HepG2 (cell line): ENCODE measurements around the gene GIMAP1. TPM values are rescaled to one million over a fixed set of nuclear protein-coding genes. Genes with fewer than 3 reads are reported as not detected.

Source experiments
- ATAC-seq: fragments of 200-7000 bp; cut with Tn5 transposase; 3 replicates; pipeline ENCODE4 v1.9.1; 2020; ENCODE audit warnings: mild to moderate bottlenecking, moderate library complexity
- BruUV-seq: library from RNA; stranded (reverse); fragments of 400-500 nt; replicated peaks from 2 replicates; lab custom pipeline; 2021; lab: Mats Ljungman, UMichigan
- CTCF ChIA-PET: fragments of 300-600 bp; formaldehyde crosslinking; extraction: SDS; loops from one replicate; lab custom pipeline; 2021; ENCODE audit warnings: low total read pairs, inconsistent platforms, low intra/inter-chr PET ratio; lab: Yijun Ruan, JAX
- POLR2A ChIA-PET: fragments of 350-600 bp; sonication (Branson Sonifier 250); formaldehyde crosslinking; loops from one replicate; lab custom pipeline; 2020; ENCODE audit warnings: antibody characterized with exemption, inconsistent platforms; lab: Yijun Ruan, JAX
- DNase-seq: peaks from one replicate; pipeline ENCODE4 v3.0.0-alpha.2; 2015; ENCODE audit warnings: low spot score
- FAIRE-seq: peaks from 3 replicates; lab custom pipeline; 2011; peaks lifted over from hg19 to GRCh38; lab: Jason Lieb, UNC
- H2AFZ ChIP-seq: one replicate; pipeline ENCODE4 v1.6.1; 2011; ENCODE audit warnings: low read length, inconsistent platforms
- H3K27ac ChIP-seq: fragments of 300-600 bp; 3 replicates; pipeline ENCODE4 v1.8.0; 2011; ENCODE audit warnings: mixed run types, mild to moderate bottlenecking, mixed read lengths, low read length, inconsistent platforms; ENCODE audit not compliant: insufficient read depth; ENCODE audit errors: extremely low read length
- H3K27me3 ChIP-seq, 2 experiments: fragments of 200-600 bp in 1 of 2; 2 replicates in 1 of 2; 3 replicates in 1 of 2; pipeline versions ENCODE4 v1.6.0 to v1.8.0; 2011; ENCODE audit warnings: low read length in 2 of 2, mild to moderate bottlenecking in 2 of 2, moderate library complexity in 2 of 2, inconsistent platforms in 1 of 2; ENCODE audit not compliant: insufficient read depth in 2 of 2, control insufficient read depth in 1 of 2
- H3K36me3 ChIP-seq, 2 experiments: fragments of 200-600 bp in 1 of 2; replicated peaks in 1 of 2; 2 replicates in 1 of 2; 3 replicates in 1 of 2; pipeline versions ENCODE4 v1.5.1 to v1.8.0; 2011; ENCODE audit warnings: low read length in 2 of 2, inconsistent platforms in 1 of 2; ENCODE audit not compliant: insufficient read depth in 2 of 2, control insufficient read depth in 1 of 2
- H3K4me1 ChIP-seq: 2 replicates; pipeline ENCODE4 v1.5.1; 2012; ENCODE audit warnings: low read length, inconsistent platforms; ENCODE audit not compliant: insufficient read depth
- H3K4me2 ChIP-seq: 2 replicates; pipeline ENCODE4 v1.6.0; 2011; ENCODE audit warnings: low read depth, low read length, inconsistent platforms
- H3K4me3 ChIP-seq, 3 experiments: fragments of 200-600 bp in 1 of 3; sonication (generic), shearing (Covaris generic) in 1 of 3; replicated peaks in 1 of 3; 2 replicates each; pipeline ENCODE4 v1.5.1; 2011 to 2016; ENCODE audit warnings: low read length in 3 of 3, inconsistent platforms in 2 of 3, low read depth in 2 of 3, mild to moderate bottlenecking in 2 of 3, control low read depth in 1 of 3, mixed read lengths in 1 of 3; ENCODE audit not compliant: insufficient read depth in 1 of 3
- H3K79me2 ChIP-seq: one replicate; pipeline ENCODE4 v1.6.1; 2011; ENCODE audit warnings: low read length, inconsistent platforms; ENCODE audit not compliant: insufficient read depth
- H3K9ac ChIP-seq: 2 replicates; pipeline ENCODE4 v1.6.0; 2011; ENCODE audit warnings: mild to moderate bottlenecking, low read depth, low read length, inconsistent platforms; ENCODE audit not compliant: insufficient read depth
- H3K9me3 ChIP-seq: 2 replicates; pipeline ENCODE4 v1.5.1; 2012; ENCODE audit warnings: mild to moderate bottlenecking, low read length
- H4K20me1 ChIP-seq: 2 replicates; pipeline ENCODE4 v1.6.0; 2011; ENCODE audit warnings: inconsistent platforms, mild to moderate bottlenecking, low read length, moderate library complexity; ENCODE audit not compliant: insufficient read depth
- ARNTL ChIP-seq: sonication (generic); formaldehyde crosslinking; IDR thresholded peaks from 2 replicates; pipeline ENCODE4 v1.4.0; 2020; ENCODE audit warnings: mild to moderate bottlenecking, missing genetic modification reagents
- DNMT1 ChIP-seq: sonication (generic); formaldehyde crosslinking; IDR thresholded peaks from 2 replicates; pipeline ENCODE4 v1.5.1; 2020; ENCODE audit warnings: mild to moderate bottlenecking, missing genetic modification reagents
- NAIF1 ChIP-seq: sonication (generic); formaldehyde crosslinking; IDR thresholded peaks from 2 replicates; pipeline ENCODE4 v1.5.0; 2020; ENCODE audit warnings: mild to moderate bottlenecking, missing genetic modification reagents, borderline replicate concordance
- NCOA5 ChIP-seq: sonication (generic); formaldehyde crosslinking; IDR thresholded peaks from 2 replicates; pipeline ENCODE4 v1.4.0; 2020; ENCODE audit warnings: missing genetic modification reagents
- ZNF670 ChIP-seq: sonication (generic); formaldehyde crosslinking; IDR thresholded peaks from 2 replicates; pipeline ENCODE4 v1.8.0; 2022; ENCODE audit warnings: mild to moderate bottlenecking, missing genetic modification reagents, borderline replicate concordance
- ZNF883 ChIP-seq: sonication (generic); formaldehyde crosslinking; IDR thresholded peaks from 2 replicates; pipeline ENCODE4 v1.5.1; 2020; ENCODE audit warnings: mild to moderate bottlenecking, missing genetic modification reagents; ENCODE audit errors: not compliant biosample characterization
- WGBS: methylation state at CpG from one replicate; pipeline ENCODE4 v1.1.6; 2017; ENCODE audit warnings: low lambda C conversion rate; 5-methylcytosine and 5-hydroxymethylcytosine counted together
- in situ Hi-C: cut with HindIII; loops from 2 replicates; pipeline ENCODE4 v1.10.0; 2017; ENCODE audit warnings: low pct_unique_long_range_greater_than_20kb; ENCODE audit not compliant: extremely low pct_ligation_motif_present
- intact Hi-C: fragments of 100-400 bp; cut with micrococcal nuclease; formaldehyde crosslinking; loops from one replicate; pipeline ENCODE4 v1.10.0; 2022; ENCODE audit not compliant: unreplicated experiment
- polyA plus RNA-seq, 8 experiments: library from polyadenylated mRNA; depleted of rRNA in 3 of 8; stranded (reverse) in 7 of 8; unstranded in 1 of 8; fragments of >200 nt; fragmentation: Illumina TruSeq in 4 of 8; extraction: Trizol in 4 of 8; gene quantifications; 2 replicates each; pipeline versions ENCODE4 v1.2.1 to v1.2.3, GENCODE V29; 2011 to 2016; ENCODE audit warnings: low read depth in 4 of 8, missing spikeins in 1 of 8, mixed read lengths in 1 of 8; ENCODE audit not compliant: insufficient read depth in 1 of 8
- total RNA-seq, 5 experiments: library from RNA; depleted of rRNA; stranded (reverse); fragments of >200 nt; fragmentation: Illumina TruSeq; extraction: Trizol; gene quantifications; 2 replicates each; pipeline ENCODE4 v1.2.3, GENCODE V29; 2016; ENCODE audit warnings: low read depth in 1 of 5
- TF ChIP-seq, protein P1 (sequence below): sonication (generic); formaldehyde crosslinking; IDR thresholded peaks from 2 replicates; pipeline ENCODE4 v1.9.0; 2021; ENCODE audit warnings: missing genetic modification reagents, mild to moderate bottlenecking, borderline replicate concordance
- TF ChIP-seq, protein P2 (sequence below): sonication (generic); formaldehyde crosslinking; IDR thresholded peaks from 2 replicates; pipeline ENCODE4 v1.4.0; 2020; ENCODE audit warnings: missing genetic modification reagents, borderline replicate concordance
- TF ChIP-seq, protein P3 (sequence below): sonication (generic); formaldehyde crosslinking; IDR thresholded peaks from 2 replicates; pipeline ENCODE4 v1.4.0; 2020; ENCODE audit warnings: mild to moderate bottlenecking, missing genetic modification reagents
- TF ChIP-seq, protein P4 (sequence below): sonication (generic); formaldehyde crosslinking; IDR thresholded peaks from 2 replicates; pipeline ENCODE4 v1.5.0; 2020; ENCODE audit warnings: mild to moderate bottlenecking, missing genetic modification reagents

The GIMAP1 gene
- total and polyA plus RNA-seq, 2 of the 13 experiments (the other 11 are each of a cell fraction or from before 2014, with no cell fraction given) = not detected

DNA sequence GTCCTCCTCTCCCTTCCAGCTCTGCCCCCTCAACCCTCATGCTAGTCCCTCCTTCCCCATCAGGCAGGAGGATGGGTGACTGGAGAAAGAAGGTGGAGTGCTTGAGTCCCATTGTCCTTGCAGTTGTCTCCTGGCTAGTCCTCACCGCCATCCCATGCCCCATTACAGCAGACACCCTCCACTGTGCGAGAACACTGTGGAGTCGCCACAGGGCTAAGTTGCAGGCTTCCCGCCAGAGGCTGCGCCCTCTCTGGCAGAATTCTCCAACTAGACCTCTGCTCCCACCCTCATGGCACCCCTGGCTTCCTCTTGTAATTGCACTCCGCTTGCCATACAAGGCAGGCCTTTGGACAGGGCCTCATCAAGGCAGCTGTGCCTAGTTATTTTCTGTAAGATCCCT, 27.8 kb upstream of the GIMAP1 start (continued):
- no peak for TF ChIP-seq DNMT1

DNA sequence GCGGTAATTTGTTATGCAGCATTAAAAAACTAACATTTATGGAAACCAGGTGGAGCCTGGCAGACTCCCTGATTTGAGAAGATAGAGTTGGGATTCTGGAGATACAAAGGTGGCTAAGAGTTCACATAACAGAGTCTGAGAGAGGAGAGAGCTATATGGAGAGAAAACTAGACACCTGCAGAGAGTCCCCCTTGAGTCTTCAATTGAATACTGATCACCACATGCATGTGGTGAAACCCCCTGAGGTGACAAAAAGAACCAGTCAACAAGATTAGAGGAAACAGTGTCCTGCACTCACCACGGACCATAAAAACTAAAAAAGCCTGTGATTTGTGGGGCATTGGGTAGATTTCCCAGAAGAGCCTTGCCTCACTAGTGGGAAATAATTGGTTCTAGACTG, 20.8 kb upstream of the GIMAP1 start:
- H3K4me3 ChIP-seq = no peak overlapping the region
- ChIA-PET CTCF (no interaction called here), POLR2A (no interaction called here)
- no peaks in the 10 kb centered on the region for H3K4me1 ChIP-seq
- whole genome bisulfite sequencing = 4% methylated on average over 2 of the region's 2 CpGs
- H3K4me2 ChIP-seq = no peak overlapping the region
- BruUV-seq = no TSS peak
- TF ChIP-seq, protein P1, sequence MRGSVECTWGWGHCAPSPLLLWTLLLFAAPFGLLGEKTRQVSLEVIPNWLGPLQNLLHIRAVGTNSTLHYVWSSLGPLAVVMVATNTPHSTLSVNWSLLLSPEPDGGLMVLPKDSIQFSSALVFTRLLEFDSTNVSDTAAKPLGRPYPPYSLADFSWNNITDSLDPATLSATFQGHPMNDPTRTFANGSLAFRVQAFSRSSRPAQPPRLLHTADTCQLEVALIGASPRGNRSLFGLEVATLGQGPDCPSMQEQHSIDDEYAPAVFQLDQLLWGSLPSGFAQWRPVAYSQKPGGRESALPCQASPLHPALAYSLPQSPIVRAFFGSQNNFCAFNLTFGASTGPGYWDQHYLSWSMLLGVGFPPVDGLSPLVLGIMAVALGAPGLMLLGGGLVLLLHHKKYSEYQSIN = no peak
- TF ChIP-seq NAIF1 (CRISPR knock-in tag) (no peak), NCOA5 (no peak), ZNF883 (CRISPR knock-in tag) (no peak), ZNF670 (CRISPR knock-in tag) (no peak), ARNTL (CRISPR knock-in tag) (no peak)
- TF ChIP-seq, protein P2, sequence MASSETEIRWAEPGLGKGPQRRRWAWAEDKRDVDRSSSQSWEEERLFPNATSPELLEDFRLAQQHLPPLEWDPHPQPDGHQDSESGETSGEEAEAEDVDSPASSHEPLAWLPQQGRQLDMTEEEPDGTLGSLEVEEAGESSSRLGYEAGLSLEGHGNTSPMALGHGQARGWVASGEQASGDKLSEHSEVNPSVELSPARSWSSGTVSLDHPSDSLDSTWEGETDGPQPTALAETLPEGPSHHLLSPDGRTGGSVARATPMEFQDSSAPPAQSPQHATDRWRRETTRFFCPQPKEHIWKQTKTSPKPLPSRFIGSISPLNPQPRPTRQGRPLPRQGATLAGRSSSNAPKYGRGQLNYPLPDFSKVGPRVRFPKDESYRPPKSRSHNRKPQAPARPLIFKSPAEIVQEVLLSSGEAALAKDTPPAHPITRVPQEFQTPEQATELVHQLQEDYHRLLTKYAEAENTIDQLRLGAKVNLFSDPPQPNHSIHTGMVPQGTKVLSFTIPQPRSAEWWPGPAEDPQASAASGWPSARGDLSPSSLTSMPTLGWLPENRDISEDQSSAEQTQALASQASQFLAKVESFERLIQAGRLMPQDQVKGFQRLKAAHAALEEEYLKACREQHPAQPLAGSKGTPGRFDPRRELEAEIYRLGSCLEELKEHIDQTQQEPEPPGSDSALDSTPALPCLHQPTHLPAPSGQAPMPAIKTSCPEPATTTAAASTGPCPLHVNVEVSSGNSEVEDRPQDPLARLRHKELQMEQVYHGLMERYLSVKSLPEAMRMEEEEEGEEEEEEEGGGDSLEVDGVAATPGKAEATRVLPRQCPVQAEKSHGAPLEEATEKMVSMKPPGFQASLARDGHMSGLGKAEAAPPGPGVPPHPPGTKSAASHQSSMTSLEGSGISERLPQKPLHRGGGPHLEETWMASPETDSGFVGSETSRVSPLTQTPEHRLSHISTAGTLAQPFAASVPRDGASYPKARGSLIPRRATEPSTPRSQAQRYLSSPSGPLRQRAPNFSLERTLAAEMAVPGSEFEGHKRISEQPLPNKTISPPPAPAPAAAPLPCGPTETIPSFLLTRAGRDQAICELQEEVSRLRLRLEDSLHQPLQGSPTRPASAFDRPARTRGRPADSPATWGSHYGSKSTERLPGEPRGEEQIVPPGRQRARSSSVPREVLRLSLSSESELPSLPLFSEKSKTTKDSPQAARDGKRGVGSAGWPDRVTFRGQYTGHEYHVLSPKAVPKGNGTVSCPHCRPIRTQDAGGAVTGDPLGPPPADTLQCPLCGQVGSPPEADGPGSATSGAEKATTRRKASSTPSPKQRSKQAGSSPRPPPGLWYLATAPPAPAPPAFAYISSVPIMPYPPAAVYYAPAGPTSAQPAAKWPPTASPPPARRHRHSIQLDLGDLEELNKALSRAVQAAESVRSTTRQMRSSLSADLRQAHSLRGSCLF = no peak
- TF ChIP-seq, protein P3, sequence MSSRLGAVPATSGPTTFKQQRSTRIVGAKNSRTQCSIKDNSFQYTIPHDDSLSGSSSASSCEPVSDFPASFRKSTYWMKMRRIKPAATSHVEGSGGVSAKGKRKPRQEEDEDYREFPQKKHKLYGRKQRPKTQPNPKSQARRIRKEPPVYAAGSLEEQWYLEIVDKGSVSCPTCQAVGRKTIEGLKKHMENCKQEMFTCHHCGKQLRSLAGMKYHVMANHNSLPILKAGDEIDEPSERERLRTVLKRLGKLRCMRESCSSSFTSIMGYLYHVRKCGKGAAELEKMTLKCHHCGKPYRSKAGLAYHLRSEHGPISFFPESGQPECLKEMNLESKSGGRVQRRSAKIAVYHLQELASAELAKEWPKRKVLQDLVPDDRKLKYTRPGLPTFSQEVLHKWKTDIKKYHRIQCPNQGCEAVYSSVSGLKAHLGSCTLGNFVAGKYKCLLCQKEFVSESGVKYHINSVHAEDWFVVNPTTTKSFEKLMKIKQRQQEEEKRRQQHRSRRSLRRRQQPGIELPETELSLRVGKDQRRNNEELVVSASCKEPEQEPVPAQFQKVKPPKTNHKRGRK = no peak
- TF ChIP-seq, protein P4, sequence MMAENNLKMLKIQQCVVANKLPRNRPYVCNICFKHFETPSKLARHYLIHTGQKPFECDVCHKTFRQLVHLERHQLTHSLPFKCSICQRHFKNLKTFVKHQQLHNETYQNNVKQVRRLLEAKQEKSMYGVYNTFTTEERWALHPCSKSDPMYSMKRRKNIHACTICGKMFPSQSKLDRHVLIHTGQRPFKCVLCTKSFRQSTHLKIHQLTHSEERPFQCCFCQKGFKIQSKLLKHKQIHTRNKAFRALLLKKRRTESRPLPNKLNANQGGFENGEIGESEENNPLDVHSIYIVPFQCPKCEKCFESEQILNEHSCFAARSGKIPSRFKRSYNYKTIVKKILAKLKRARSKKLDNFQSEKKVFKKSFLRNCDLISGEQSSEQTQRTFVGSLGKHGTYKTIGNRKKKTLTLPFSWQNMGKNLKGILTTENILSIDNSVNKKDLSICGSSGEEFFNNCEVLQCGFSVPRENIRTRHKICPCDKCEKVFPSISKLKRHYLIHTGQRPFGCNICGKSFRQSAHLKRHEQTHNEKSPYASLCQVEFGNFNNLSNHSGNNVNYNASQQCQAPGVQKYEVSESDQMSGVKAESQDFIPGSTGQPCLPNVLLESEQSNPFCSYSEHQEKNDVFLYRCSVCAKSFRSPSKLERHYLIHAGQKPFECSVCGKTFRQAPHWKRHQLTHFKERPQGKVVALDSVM = no peak
- no peak overlapping the region for H3K27ac ChIP-seq
- no peaks in the 10 kb centered on the region for H3K9me3 ChIP-seq
- no peaks in the 10 kb centered on the region for H3K36me3 ChIP-seq
- no peak for ATAC-seq
- H3K27me3 ChIP-seq = 0 out of 5 replicates have a peak, but pooled peaks cover 1 to 4% of the 10 kb centered on the region in 2 experiments
- no peak for DNase-seq
- in situ Hi-C loops = no loop called here
- no peaks in the 10 kb centered on the region for H4K20me1 ChIP-seq
- FAIRE-seq = no peak
- no peak overlapping the region for H2AFZ ChIP-seq
- no peaks in the 10 kb centered on the region for H3K79me2 ChIP-seq
- intact Hi-C loops = no loop called here
- H3K9ac ChIP-seq = no peak overlapping the region
